HEK293 (cell line): Measurements from ENCODE around the gene GPR155.

ENCODE experiments used
- CTCF ChIA-PET: fragments of 350-600 bp; formaldehyde crosslinking; extraction: SDS; loops from one replicate; lab custom pipeline; 2021; ENCODE audit warnings: antibody characterized with exemption; lab: Yijun Ruan, JAX
- POLR2A ChIA-PET: fragments of 300-600 bp; formaldehyde crosslinking; extraction: SDS; loops from one replicate; lab custom pipeline; 2020; ENCODE audit warnings: antibody characterized with exemption, inconsistent platforms; lab: Yijun Ruan, JAX
- H3K27ac ChIP-seq: fragments of 200-500 bp; sonication (Bioruptor generic); 2 replicates; pipeline ENCODE4 v1.5.1; 2014; ENCODE audit warnings: low read depth, low read length, control low read depth, inconsistent platforms; ENCODE audit errors: extremely low read depth
- H3K36me3 ChIP-seq, 2 experiments: fragments of 200-500 bp in 1 of 2; sonication (Bioruptor generic) in 1 of 2; 1 replicate in 1 of 2; 2 replicates in 1 of 2; pipeline ENCODE4 v1.5.1; 2014 to 2017; ENCODE audit warnings: inconsistent platforms in 2 of 2, low read length in 2 of 2; ENCODE audit not compliant: control insufficient read depth in 2 of 2, insufficient read depth in 1 of 2
- H3K4me1 ChIP-seq: fragments of 200-500 bp; sonication (Bioruptor generic); 2 replicates; pipeline ENCODE4 v1.5.1; 2014; ENCODE audit warnings: mild to moderate bottlenecking, low read length, inconsistent platforms; ENCODE audit not compliant: control insufficient read depth, insufficient read depth
- H3K4me3 ChIP-seq: 2 replicates; pipeline ENCODE4 v1.5.1; 2011; ENCODE audit warnings: low read depth, mild to moderate bottlenecking, control low read depth, low read length, moderate library complexity
- H3K9me3 ChIP-seq: fragments of 200-500 bp; sonication (Bioruptor generic); 2 replicates; pipeline ENCODE4 v1.5.1; 2014; ENCODE audit warnings: low read depth, low read length, inconsistent platforms; ENCODE audit not compliant: control insufficient read depth, insufficient read depth
- EGR2 ChIP-seq: fragments of 450-650 bp; formaldehyde crosslinking; IDR thresholded peaks from 2 replicates; pipeline ENCODE4 v1.5.1; 2016; ENCODE audit warnings: low read depth, missing biosample characterization, missing genetic modification characterization
- GLIS1 ChIP-seq: fragments of 450-650 bp; formaldehyde crosslinking; IDR thresholded peaks from 2 replicates; pipeline ENCODE4 v1.5.1; 2016; ENCODE audit warnings: missing biosample characterization, missing genetic modification characterization
- GLIS2 ChIP-seq: fragments of 450-650 bp; formaldehyde crosslinking; IDR thresholded peaks from 2 replicates; pipeline ENCODE4 v1.5.1; 2016; ENCODE audit warnings: missing biosample characterization, missing genetic modification characterization
- KLF10 ChIP-seq: fragments of 450-650 bp; IDR thresholded peaks from 2 replicates; pipeline ENCODE4 v1.5.1; 2018; ENCODE audit warnings: missing biosample characterization, mild to moderate bottlenecking, missing genetic modification characterization
- PRDM6 ChIP-seq: fragments of 450-650 bp; formaldehyde crosslinking; IDR thresholded peaks from 2 replicates; pipeline ENCODE4 v1.5.1; 2017; ENCODE audit warnings: missing biosample characterization, missing genetic modification characterization
- SCRT1 ChIP-seq: fragments of 450-650 bp; formaldehyde crosslinking; IDR thresholded peaks from 2 replicates; pipeline ENCODE4 v1.5.1; 2016; ENCODE audit warnings: missing biosample characterization, missing genetic modification characterization, borderline replicate concordance
- SP7 ChIP-seq: fragments of 450-650 bp; formaldehyde crosslinking; IDR thresholded peaks from 2 replicates; pipeline ENCODE4 v1.5.1; 2016; ENCODE audit warnings: missing biosample characterization, missing genetic modification characterization
- ZBTB20 ChIP-seq: fragments of 450-650 bp; formaldehyde crosslinking; IDR thresholded peaks from 2 replicates; pipeline ENCODE4 v1.5.1; 2016; ENCODE audit warnings: missing biosample characterization, missing genetic modification characterization
- ZBTB48 ChIP-seq: fragments of 450-650 bp; formaldehyde crosslinking; IDR thresholded peaks from 2 replicates; pipeline ENCODE4 v1.5.1; 2016; ENCODE audit warnings: missing biosample characterization, missing genetic modification characterization
- ZFHX2 ChIP-seq: fragments of 450-650 bp; formaldehyde crosslinking; conservative IDR thresholded peaks from 2 replicates; pipeline ENCODE4 v1.5.1; 2016; ENCODE audit warnings: missing biosample characterization, missing genetic modification characterization
- ZIC2 ChIP-seq: fragments of 450-650 bp; formaldehyde crosslinking; IDR thresholded peaks from 2 replicates; pipeline ENCODE4 v1.5.1; 2016; ENCODE audit warnings: missing biosample characterization, missing genetic modification characterization
- ZNF174 ChIP-seq: fragments of 450-650 bp; formaldehyde crosslinking; IDR thresholded peaks from 2 replicates; pipeline ENCODE4 v1.5.0; 2017; ENCODE audit warnings: missing biosample characterization, mild to moderate bottlenecking, missing genetic modification characterization
- ZNF2 ChIP-seq: fragments of 450-650 bp; formaldehyde crosslinking; IDR thresholded peaks from 2 replicates; pipeline ENCODE4 v1.5.1; 2016; ENCODE audit warnings: missing biosample characterization, missing genetic modification characterization
- ZNF23 ChIP-seq: fragments of 450-650 bp; formaldehyde crosslinking; IDR thresholded peaks from 2 replicates; pipeline ENCODE4 v1.5.1; 2016; ENCODE audit warnings: missing biosample characterization, missing genetic modification characterization, borderline replicate concordance
- ZNF324 ChIP-seq: fragments of 450-650 bp; formaldehyde crosslinking; IDR thresholded peaks from 2 replicates; pipeline ENCODE4 v1.5.1; 2016; ENCODE audit warnings: missing biosample characterization, missing genetic modification characterization
- ZNF335 ChIP-seq: fragments of 450-650 bp; formaldehyde crosslinking; conservative IDR thresholded peaks from 2 replicates; pipeline ENCODE4 v1.5.1; 2016; ENCODE audit warnings: missing biosample characterization, missing genetic modification characterization
- ZNF670 ChIP-seq: fragments of 450-650 bp; formaldehyde crosslinking; IDR thresholded peaks from 2 replicates; pipeline ENCODE4 v1.5.1; 2016; ENCODE audit warnings: missing biosample characterization, missing genetic modification characterization, low read depth
- ZXDB ChIP-seq: fragments of 450-650 bp; formaldehyde crosslinking; IDR thresholded peaks from 2 replicates; pipeline ENCODE4 v1.5.1; 2016; ENCODE audit warnings: missing biosample characterization, missing genetic modification characterization
- TF ChIP-seq, protein P1 (sequence below): fragments of 450-650 bp; formaldehyde crosslinking; IDR thresholded peaks from 2 replicates; pipeline ENCODE4 v1.5.1; 2016; ENCODE audit warnings: missing biosample characterization, missing genetic modification characterization
- TF ChIP-seq, protein P2 (sequence below): fragments of 450-650 bp; formaldehyde crosslinking; IDR thresholded peaks from 2 replicates; pipeline ENCODE4 v1.5.1; 2016; ENCODE audit warnings: missing biosample characterization, missing genetic modification characterization

Gene GPR155

DNA sequence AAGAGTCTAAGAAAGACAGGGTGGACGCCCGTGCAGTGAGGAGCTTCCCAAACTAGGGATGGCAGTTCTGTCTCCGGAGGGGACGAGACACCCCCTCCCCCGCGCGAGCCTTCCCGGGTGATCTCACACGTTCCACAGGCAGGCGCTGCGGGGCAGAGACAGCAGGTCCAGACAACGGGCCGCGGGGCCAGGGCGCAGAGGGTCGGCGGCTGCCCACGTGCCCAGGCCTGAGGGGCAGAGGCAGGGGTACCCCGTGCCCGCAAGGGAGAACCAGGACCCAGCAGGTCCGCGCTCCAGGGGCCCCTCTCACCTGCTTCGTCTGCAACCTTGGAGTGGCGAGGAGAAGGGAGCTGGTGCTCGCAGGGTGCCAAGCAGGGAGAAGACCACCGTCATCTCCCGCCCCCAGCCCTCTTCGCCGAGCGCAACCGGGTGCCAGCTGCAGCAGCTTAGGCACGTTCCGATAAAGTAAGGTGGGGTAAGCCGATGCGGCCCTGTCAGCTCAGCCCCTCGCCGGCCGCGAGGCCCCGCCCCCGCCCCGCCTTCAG is at the start of gene GPR155 (continued):
- TF ChIP-seq PRDM6 (tag by site-specific recombination) = no peak
- TF ChIP-seq, protein P1, sequence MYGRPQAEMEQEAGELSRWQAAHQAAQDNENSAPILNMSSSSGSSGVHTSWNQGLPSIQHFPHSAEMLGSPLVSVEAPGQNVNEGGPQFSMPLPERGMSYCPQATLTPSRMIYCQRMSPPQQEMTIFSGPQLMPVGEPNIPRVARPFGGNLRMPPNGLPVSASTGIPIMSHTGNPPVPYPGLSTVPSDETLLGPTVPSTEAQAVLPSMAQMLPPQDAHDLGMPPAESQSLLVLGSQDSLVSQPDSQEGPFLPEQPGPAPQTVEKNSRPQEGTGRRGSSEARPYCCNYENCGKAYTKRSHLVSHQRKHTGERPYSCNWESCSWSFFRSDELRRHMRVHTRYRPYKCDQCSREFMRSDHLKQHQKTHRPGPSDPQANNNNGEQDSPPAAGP = peak; percentile 49; the same call in 1 of the 2 replicates
- TF ChIP-seq ZNF324 (tag by site-specific recombination) = 0 out of 2 replicates have a peak, but pooled peaks have one; percentile 49
- TF ChIP-seq ZBTB48 (tag by site-specific recombination) = peak; percentile 78; the same call in 1 of the 2 replicates
- TF ChIP-seq ZNF23 (tag by site-specific recombination) = no peak
- TF ChIP-seq ZNF670 = no peak
- peak; percentile 74 for TF ChIP-seq ZIC2 (tag by site-specific recombination)
- peak; percentile 60 for TF ChIP-seq ZFHX2
- peak; percentile 56; the same call in 1 of the 2 replicates for TF ChIP-seq SCRT1 (tag by site-specific recombination)
- peak; percentile 80 for TF ChIP-seq GLIS2 (tag by site-specific recombination)
- peak; percentile 93 for TF ChIP-seq ZBTB20
- TF ChIP-seq ZNF335 (tag by site-specific recombination) = peak; percentile 71
- TF ChIP-seq ZNF174 (tag by site-specific recombination) = no peak
- peak; percentile 60; the same call in 1 of the 2 replicates for TF ChIP-seq ZNF2 (tag by site-specific recombination)
- TF ChIP-seq KLF10 = peak; percentile 20; the same call in 1 of the 2 replicates
- TF ChIP-seq, protein P2, sequence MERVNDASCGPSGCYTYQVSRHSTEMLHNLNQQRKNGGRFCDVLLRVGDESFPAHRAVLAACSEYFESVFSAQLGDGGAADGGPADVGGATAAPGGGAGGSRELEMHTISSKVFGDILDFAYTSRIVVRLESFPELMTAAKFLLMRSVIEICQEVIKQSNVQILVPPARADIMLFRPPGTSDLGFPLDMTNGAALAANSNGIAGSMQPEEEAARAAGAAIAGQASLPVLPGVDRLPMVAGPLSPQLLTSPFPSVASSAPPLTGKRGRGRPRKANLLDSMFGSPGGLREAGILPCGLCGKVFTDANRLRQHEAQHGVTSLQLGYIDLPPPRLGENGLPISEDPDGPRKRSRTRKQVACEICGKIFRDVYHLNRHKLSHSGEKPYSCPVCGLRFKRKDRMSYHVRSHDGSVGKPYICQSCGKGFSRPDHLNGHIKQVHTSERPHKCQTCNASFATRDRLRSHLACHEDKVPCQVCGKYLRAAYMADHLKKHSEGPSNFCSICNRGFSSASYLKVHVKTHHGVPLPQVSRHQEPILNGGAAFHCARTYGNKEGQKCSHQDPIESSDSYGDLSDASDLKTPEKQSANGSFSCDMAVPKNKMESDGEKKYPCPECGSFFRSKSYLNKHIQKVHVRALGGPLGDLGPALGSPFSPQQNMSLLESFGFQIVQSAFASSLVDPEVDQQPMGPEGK (tag by site-specific recombination) = peak; percentile 25
- TF ChIP-seq SP7 (tag by site-specific recombination) = 0 out of 2 replicates have a peak, but pooled peaks have one; percentile 27
- TF ChIP-seq EGR2 (tag by site-specific recombination) = peak; percentile 42

DNA sequence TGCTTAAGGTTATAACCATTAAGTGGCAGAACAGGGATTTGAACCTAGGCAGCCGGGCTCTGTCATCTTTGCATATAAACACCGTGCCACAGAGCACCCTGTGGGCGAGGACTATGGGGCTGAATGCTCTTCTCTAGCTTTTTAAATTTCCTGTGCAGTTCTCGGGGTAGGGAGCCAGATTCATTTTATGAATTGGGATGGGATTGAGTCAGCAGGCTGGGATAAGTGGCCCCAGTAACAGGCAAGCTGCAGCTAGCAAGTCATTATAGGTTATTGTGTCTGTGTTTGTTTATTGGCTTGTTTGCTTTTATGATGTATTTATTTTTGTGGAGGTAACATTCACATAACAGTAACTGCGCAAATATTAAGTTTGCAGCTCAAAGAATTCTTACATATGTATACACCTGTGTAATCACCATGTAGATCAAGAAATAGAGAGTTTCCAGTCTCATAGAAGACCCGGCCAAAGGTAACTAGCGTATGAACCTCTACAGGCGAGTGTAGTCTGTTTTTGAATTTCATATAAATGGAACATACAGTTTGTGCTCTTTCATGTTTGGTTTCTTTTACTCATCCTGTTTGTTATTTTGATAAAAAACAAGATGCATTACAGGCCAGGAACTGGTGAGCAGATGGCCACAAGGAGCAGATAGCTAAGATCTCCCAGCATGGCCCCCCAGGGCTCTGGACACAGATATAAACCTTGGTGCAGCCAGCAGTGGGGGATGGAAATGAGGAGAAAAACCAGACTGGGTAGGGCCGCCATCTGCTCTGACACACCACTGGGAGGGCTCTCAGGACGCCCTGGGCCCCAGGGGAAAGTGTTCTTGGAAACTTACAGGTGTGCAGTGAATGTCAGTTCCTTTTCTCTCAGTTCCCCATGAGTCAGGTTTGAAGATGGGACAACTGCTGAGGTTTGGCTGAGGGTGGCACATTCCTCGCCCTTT is 49.2 kb upstream of the GPR155 start:
- TF ChIP-seq GLIS1 (tag by site-specific recombination) (peak; percentile 51; the same call in 1 of the 2 replicates), ZXDB (tag by site-specific recombination) (no peak)
- ChIA-PET CTCF (interaction anchor here (1.4 kb wide), 1 partner anchor 72 kb away, joined by 8 read pairs; no protein-coding TSS in a partner anchor), POLR2A (no interaction called here)
- Histone ChIP-seq H3K4me3 (no peak overlapping the region), H3K27ac (no peak overlapping the region), H3K4me1 (no peaks in the 10 kb centered on the region), H3K36me3 (no peaks in the 10 kb centered on the region), H3K9me3 (no peaks in the 10 kb centered on the region)
